OCI-LY7 (cell line): ENCODE measurements around the gene ZC3HAV1L.

Experiments
- CTCF ChIP-seq: fragments of 200-600 bp; sonication (generic); conservative IDR thresholded peaks from 2 replicates; pipeline ENCODE4 v1.5.1; 2014; ENCODE audit warnings: mild to moderate bottlenecking, antibody characterized with exemption, low read length, moderate library complexity, mixed read lengths
- EZH2phosphoT487 ChIP-seq: fragments of 200-600 bp; sonication (generic); IDR thresholded peaks from 2 replicates; pipeline ENCODE4 v1.6.1; 2018; ENCODE audit warnings: low read depth, borderline replicate concordance, mild to moderate bottlenecking, mixed run types, antibody characterized with exemption, low read length, moderate library complexity, mixed read lengths

DNA sequence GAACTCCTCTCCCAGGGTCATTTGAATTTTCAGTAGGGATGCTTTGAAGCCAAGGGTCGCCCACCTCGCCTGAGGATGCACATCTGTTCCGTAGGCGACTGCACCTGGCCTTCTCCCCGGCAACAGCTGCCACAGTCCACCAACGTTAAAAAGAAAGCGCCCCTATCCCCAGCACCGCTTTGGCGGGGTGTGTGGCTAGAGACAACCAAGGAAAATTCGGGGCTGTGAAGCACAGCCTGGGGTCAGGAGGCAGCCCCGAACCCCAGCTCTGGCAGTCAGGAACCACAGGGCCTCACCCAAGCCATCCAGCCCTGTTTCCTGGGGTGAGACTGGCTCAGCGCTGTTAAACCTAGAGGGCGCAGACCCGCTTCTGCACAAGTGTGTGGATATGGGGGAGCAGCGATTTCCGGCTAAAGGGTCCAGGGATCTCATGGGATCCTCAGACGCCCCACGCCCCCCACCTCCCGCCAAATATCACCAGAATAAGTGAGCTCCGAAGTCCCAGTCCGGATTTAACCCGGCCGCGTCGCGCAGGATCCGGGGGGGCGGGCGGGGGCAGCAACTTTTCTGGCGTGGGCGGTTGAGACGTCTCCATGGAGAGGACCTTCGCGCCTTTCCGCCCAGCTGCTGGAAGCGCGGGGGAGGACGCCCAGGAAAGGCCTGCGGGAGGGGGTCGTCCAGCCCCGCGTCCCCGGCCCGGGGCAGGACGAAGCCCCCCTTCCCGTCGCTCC, 822 bp downstream of the ZC3HAV1L start:
- TF ChIP-seq CTCF (no peak), EZH2phosphoT487 (no peak)
